ENCODE data around the gene MMD.

DNA sequence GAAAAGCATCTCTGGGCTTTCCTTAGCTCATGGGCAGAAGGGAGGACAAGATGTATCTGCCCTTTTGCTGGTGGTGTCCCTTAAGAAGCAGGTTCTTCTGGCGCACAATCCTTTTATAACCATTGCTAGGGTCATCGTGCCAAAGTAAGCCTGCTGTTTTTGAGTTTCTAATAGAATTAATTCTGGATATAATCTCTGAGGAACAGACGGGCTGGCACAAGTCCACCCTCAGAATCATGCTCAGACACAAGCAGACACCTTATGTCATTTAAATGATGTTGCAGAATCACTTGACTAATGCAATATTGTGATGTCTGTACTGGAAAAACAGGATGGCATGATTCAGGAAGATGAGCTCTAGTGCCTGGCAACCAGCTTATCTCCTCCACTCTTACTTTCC lies 18.8 kb upstream of the MMD start:
- TF ChIP-seq, protein P1, sequence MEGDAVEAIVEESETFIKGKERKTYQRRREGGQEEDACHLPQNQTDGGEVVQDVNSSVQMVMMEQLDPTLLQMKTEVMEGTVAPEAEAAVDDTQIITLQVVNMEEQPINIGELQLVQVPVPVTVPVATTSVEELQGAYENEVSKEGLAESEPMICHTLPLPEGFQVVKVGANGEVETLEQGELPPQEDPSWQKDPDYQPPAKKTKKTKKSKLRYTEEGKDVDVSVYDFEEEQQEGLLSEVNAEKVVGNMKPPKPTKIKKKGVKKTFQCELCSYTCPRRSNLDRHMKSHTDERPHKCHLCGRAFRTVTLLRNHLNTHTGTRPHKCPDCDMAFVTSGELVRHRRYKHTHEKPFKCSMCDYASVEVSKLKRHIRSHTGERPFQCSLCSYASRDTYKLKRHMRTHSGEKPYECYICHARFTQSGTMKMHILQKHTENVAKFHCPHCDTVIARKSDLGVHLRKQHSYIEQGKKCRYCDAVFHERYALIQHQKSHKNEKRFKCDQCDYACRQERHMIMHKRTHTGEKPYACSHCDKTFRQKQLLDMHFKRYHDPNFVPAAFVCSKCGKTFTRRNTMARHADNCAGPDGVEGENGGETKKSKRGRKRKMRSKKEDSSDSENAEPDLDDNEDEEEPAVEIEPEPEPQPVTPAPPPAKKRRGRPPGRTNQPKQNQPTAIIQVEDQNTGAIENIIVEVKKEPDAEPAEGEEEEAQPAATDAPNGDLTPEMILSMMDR (IDR thresholded peaks at IDR 0.05) = no peak
- no peak for TF ChIP-seq EZH2 (IDR thresholded peaks at IDR 0.05; ENCODE audit: borderline replicate concordance, insufficient read depth, low read depth, low read length, poor library complexity, severe bottlenecking)

Data from B cell (primary cell).